ENCODE results near the gene TMEM203. TPM values are rescaled to one million over a fixed set of nuclear protein-coding genes. Genes with fewer than 3 reads are reported as not detected.
A peak's percentile ranks its signal among the peaks of the same experiment; 100 is the strongest.

TMEM203 gene
- total RNA-seq, 2 donors from 2014 or later, result 12.0 to 35.2 TPM

DNA sequence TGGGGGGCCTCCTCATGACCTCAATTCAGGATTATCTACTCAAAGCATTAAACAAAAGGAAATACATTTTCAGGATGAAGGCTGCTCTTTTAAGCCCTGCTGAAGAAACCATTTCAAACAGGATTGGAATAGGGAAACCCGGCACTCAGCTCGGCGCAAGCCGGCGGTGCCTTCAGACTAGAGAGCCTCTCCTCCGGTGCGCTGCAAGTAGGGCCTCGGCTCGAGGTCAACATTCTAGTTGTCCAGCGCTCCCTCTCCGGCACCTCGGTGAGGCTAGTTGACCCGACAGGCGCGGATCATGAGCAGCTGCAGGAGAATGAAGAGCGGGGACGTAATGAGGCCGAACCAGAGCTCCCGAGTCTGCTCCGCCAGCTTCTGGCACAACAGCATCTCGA is 720 bp downstream of the TMEM203 start:
- TF ChIP-seq, protein P1, sequence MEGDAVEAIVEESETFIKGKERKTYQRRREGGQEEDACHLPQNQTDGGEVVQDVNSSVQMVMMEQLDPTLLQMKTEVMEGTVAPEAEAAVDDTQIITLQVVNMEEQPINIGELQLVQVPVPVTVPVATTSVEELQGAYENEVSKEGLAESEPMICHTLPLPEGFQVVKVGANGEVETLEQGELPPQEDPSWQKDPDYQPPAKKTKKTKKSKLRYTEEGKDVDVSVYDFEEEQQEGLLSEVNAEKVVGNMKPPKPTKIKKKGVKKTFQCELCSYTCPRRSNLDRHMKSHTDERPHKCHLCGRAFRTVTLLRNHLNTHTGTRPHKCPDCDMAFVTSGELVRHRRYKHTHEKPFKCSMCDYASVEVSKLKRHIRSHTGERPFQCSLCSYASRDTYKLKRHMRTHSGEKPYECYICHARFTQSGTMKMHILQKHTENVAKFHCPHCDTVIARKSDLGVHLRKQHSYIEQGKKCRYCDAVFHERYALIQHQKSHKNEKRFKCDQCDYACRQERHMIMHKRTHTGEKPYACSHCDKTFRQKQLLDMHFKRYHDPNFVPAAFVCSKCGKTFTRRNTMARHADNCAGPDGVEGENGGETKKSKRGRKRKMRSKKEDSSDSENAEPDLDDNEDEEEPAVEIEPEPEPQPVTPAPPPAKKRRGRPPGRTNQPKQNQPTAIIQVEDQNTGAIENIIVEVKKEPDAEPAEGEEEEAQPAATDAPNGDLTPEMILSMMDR (IDR thresholded peaks at IDR 0.05), result no peak
- H3K4me3 ChIP-seq, result peak overlapping the region; percentile 99
- H3K27me3 ChIP-seq (replicated peaks; ENCODE audit: insufficient read depth), result no peaks in the 10 kb centered on the region
- H3K36me3 ChIP-seq, result no peaks in the 10 kb centered on the region
- no peaks in the 10 kb centered on the region for H3K9me3 ChIP-seq
- DNase-seq (ENCODE audit: low spot score), result no peak
- no peak for ATAC-seq (ENCODE audit: insufficient number of reproducible peaks, low FRiP score, low read depth)
- H3K27ac ChIP-seq, result peak overlapping the region; percentile 72 to 81
- H3K4me1 ChIP-seq (ENCODE audit: control insufficient read depth in 1 of 2, low read depth in 2 of 2), result peaks cover 30 to 54% of the 10 kb centered on the region in 2 donors

DNA sequence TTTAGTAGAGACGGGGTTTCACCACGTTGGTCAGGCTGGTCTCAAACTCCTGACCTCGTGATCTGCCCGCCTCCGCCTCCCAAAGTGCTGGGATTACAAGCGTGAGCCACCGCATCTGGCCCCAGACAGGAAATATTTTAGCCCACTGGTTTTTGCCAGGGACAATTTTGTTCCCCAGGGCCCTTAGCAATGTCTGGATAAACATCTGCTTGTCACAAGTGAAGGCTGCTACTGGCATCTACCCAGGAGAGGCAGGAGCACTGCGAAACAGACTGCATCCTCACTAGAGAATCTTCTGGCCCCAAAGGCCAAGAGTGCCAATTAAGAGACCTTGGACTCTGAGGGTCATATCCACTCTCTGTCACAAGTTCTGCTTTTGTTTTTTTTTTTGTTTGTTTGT is 2.5 kb downstream of the TMEM203 start:
- Histone ChIP-seq H3K9me3 (no peaks in the 10 kb centered on the region), H3K36me3 (no peaks in the 10 kb centered on the region), H3K4me3 (no peak overlapping the region), H3K4me1 (ENCODE audit: control insufficient read depth in 1 of 2, low read depth in 2 of 2) (peaks cover 40 to 71% of the 10 kb centered on the region in 2 donors), H3K27ac (no peak overlapping the region), H3K27me3 (replicated peaks; ENCODE audit: insufficient read depth) (no peaks in the 10 kb centered on the region)
- ATAC-seq (ENCODE audit: insufficient number of reproducible peaks, low FRiP score, low read depth) (no peak), DNase-seq (ENCODE audit: low spot score) (no peak)
- TF ChIP-seq, protein P1 (IDR thresholded peaks at IDR 0.05), result no peak

DNA sequence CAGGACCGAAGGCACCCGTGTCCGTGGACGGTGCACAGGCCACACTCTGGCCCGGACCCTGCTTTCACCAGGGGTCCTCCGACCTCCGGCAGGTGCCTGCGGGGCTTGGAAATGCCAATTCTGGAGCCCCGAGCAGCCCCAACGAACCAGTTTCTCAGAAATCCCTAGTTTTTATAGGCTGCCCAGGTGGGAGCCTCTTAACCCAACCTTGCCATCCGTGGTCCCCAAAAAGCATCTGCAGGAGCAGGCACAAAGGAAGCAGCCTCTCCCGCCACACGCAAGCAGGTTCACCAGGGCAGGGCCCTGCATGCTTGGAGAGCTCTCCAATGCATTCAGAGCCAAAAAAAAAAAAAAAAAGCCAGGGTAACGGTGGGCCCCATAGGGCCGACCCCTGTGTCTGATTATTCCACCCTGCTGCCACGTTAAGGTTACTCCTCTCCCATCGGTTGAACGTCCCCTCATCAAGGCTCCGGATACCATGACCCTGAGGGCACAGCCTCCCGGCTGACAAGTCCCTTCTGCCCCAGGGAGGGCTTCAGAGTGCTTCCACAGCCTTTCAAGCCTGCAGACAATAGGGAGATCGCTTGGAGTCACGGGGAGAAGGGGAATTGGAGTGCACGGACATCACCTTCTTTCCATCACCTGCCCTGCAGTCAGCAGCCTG is 4.1 kb downstream of the TMEM203 start:
- Histone ChIP-seq H3K9me3 (no peaks in the 10 kb centered on the region), H3K36me3 (no peaks in the 10 kb centered on the region), H3K27ac (peak overlapping the region; percentile 82 to 85), H3K4me1 (ENCODE audit: control insufficient read depth in 1 of 2, low read depth in 2 of 2) (peaks cover 34 to 73% of the 10 kb centered on the region in 2 donors), H3K27me3 (replicated peaks; ENCODE audit: insufficient read depth) (no peaks in the 10 kb centered on the region), H3K4me3 (peak overlapping the region; percentile 88)
- no peak for DNase-seq (ENCODE audit: low spot score)
- TF ChIP-seq, protein P1 (IDR thresholded peaks at IDR 0.05), result no peak
- ATAC-seq (ENCODE audit: insufficient number of reproducible peaks, low FRiP score, low read depth), result no peak

DNA sequence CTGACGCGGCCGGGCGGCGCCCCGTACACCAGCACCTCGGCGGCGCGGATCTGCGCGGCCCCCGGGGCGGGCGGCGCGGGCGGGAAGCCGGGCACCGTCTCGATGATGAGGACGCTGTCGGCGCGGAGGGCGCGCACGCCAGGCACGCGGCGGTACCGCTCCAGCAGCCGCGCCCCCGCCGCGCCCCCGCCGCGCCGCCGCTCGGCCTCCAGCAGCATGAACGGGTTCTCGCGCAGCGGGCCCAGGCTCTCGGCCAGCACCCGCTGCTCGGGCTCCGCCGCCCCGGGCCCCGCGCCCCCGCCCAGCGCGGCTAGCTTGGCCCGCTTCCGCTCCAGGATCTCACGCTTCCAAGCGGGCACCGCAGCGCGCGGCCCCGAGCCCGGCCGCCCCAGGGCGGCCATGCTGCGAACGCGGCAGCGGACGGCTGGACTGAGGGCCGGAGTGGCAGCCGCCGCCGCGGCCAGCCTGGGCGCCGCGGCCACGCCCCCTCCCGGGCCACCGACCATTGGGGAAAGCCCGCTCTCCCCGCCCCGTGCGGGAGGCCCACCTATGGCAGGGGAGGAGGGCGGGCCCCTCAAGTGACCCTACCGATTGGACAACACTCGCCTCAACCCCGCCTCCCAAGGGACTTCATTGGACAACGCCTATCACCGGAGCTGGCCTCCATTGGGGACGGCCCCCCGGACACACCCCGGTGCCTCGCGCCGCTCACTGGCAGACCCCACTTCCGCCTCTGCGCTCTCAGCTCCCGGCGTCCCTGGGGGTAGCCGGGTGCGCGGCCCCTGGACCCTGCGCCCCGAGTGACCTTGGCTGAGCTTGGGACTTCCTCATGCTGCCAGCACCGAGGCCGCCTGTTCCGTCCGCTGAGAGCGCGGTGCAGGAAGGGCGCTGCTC is 4.9 kb downstream of the TMEM203 start, which contains the start of gene TPRN:
TSS of gene TPRN (minus strand) at position 431 of the 894 bp plus-strand sequence. CDS start at position 401, 30 bp downstream.
- peak; percentile 98 for ATAC-seq (ENCODE audit: insufficient number of reproducible peaks, low FRiP score, low read depth)
- Histone ChIP-seq H3K27me3 (replicated peaks; ENCODE audit: insufficient read depth) (no peaks in the 10 kb centered on the region), H3K4me3 (peak within 1 kb of the TSS; percentile 88), H3K27ac (peak within 1 kb of the TSS; percentile 82 to 85), H3K36me3 (no peaks in the 10 kb centered on the region), H3K9me3 (no peaks in the 10 kb centered on the region), H3K4me1 (ENCODE audit: control insufficient read depth in 1 of 2, low read depth in 2 of 2) (peaks cover 30 to 68% of the 10 kb centered on the region in 2 donors)
- peak; percentile 99 for DNase-seq (ENCODE audit: low spot score)
- TF ChIP-seq, protein P1 (IDR thresholded peaks at IDR 0.05), result no peak
